ENCODE measurements around the gene HSPA13.
"Not testable (repeated sequence)": the region's sequence is repeated elsewhere in the genome, so short reads cannot be mapped to it uniquely, and the experiment has no call there.

The HSPA13 gene

DNA sequence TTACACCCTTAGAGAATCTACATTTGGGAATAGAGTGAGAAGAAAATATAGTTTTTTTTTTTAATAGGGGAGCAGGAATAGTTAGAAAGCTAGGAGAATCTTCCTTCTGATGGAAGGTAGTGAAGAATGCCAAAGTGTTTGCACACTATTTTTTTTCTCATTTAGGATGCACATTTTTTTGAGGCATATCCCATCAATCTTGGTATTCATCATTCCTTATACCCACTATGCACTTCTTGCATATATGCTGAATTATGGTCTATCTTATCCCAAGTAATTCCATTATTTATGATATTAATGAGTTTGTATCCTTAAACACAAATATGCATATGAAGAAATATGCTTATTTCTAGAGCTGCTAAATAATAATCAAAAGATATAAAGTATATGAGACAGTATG is 28.4 kb downstream of the HSPA13 start:
- intact Hi-C loops (cut with DNase I; ENCODE audit: low total_unique reads): no loop called here
- H3K36me3 ChIP-seq: no peaks in the 10 kb centered on the region
- no peak overlapping the region for H3K27ac ChIP-seq
- no peaks in the 10 kb centered on the region for H3K27me3 ChIP-seq
- TF ChIP-seq, protein P1, sequence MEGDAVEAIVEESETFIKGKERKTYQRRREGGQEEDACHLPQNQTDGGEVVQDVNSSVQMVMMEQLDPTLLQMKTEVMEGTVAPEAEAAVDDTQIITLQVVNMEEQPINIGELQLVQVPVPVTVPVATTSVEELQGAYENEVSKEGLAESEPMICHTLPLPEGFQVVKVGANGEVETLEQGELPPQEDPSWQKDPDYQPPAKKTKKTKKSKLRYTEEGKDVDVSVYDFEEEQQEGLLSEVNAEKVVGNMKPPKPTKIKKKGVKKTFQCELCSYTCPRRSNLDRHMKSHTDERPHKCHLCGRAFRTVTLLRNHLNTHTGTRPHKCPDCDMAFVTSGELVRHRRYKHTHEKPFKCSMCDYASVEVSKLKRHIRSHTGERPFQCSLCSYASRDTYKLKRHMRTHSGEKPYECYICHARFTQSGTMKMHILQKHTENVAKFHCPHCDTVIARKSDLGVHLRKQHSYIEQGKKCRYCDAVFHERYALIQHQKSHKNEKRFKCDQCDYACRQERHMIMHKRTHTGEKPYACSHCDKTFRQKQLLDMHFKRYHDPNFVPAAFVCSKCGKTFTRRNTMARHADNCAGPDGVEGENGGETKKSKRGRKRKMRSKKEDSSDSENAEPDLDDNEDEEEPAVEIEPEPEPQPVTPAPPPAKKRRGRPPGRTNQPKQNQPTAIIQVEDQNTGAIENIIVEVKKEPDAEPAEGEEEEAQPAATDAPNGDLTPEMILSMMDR (IDR thresholded peaks at IDR 0.05): no peak
- DNase-seq: no peak
- no peaks in the 10 kb centered on the region for H3K4me1 ChIP-seq
- no peak overlapping the region for H3K4me3 ChIP-seq
- no peaks in the 10 kb centered on the region for H3K9me3 ChIP-seq

DNA sequence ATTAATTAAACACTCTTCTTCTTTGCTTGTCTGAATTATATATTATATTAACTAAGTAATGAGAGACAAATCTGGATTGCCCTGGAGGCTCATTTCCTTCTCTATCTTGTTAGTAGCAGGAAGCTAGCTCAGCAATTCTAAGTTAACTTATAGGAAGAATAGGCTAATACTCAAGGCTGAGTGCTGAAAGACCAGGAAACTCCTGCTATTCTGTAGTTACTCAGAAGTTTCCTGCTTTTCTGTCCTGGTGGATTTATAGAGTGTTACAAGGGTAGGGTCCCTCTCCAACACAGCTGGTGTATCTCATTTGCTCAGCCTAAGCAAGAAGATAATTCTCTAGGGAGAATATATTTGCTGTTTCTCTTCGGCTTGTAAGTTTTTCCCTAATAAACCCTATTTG is 29.2 kb downstream of the HSPA13 start:
- no peak overlapping the region for H3K4me3 ChIP-seq
- H3K27me3 ChIP-seq: no peaks in the 10 kb centered on the region
- no peak for DNase-seq
- intact Hi-C loops (cut with DNase I; ENCODE audit: low total_unique reads): no loop called here
- TF ChIP-seq, protein P1 (IDR thresholded peaks at IDR 0.05): no peak
- no peaks in the 10 kb centered on the region for H3K36me3 ChIP-seq
- H3K27ac ChIP-seq: no peak overlapping the region
- no peaks in the 10 kb centered on the region for H3K4me1 ChIP-seq
- H3K9me3 ChIP-seq: no peaks in the 10 kb centered on the region

- no peak for DNase-seq
- intact Hi-C loops (cut with DNase I; ENCODE audit: low total_unique reads): no loop called here
- H3K9me3 ChIP-seq: no peaks in the 10 kb centered on the region
- no peaks in the 10 kb centered on the region for H3K27me3 ChIP-seq
- no peaks in the 10 kb centered on the region for H3K36me3 ChIP-seq
- H3K27ac ChIP-seq: no peak overlapping the region
- TF ChIP-seq, protein P1 (IDR thresholded peaks at IDR 0.05): no peak
- no peaks in the 10 kb centered on the region for H3K4me1 ChIP-seq
- no peak overlapping the region for H3K4me3 ChIP-seq
These were observed 29.7 kb downstream of the HSPA13 start for GRCh38 chr21:14353231-14353630.

GRCh38 chr21:14327346-14327745 is 55.6 kb downstream of the HSPA13 start:
- intact Hi-C loops (cut with DNase I; ENCODE audit: low total_unique reads); H3K9me3 ChIP-seq; H3K27ac ChIP-seq; DNase-seq; H3K4me3 ChIP-seq; H3K27me3 ChIP-seq; H3K36me3 ChIP-seq; H3K4me1 ChIP-seq: not testable (repeated sequence)

- H3K36me3 ChIP-seq: no peaks in the 10 kb centered on the region
- TF ChIP-seq, protein P1 (IDR thresholded peaks at IDR 0.05): no peak
- intact Hi-C loops (cut with DNase I; ENCODE audit: low total_unique reads): no loop called here
These were observed 57.4 kb downstream of the HSPA13 start for GRCh38 chr21:14325595-14325994.

More at GRCh38 chr21:14325595-14325994, 57.4 kb downstream of the HSPA13 start:
- peaks cover 0 to 5% (median 0%) of the 10 kb centered on the region in 3 donors for H3K9me3 ChIP-seq
- H3K27me3 ChIP-seq: no peaks in the 10 kb centered on the region
- no peaks in the 10 kb centered on the region for H3K4me1 ChIP-seq
- no peak overlapping the region for H3K27ac ChIP-seq
- no peak for DNase-seq
- no peak overlapping the region for H3K4me3 ChIP-seq
